Brain microvascular endothelial cell (primary cell): Measurements from ENCODE around the gene ANKRD40.

ENCODE experiments used
- DNase-seq: peaks from one replicate; pipeline ENCODE4 v3.0.0-alpha.2; 2020
- H3K27ac ChIP-seq: fragments of 250-450 bp; sonication (Bioruptor Pico); 2 replicates; pipeline ENCODE4 v1.5.1; 2020; ENCODE audit warnings: mild to moderate bottlenecking, moderate library complexity
- H3K27me3 ChIP-seq: fragments of 250-450 bp; sonication (Bioruptor Pico); replicated peaks from 2 replicates; pipeline ENCODE4 v1.5.1; 2020; ENCODE audit warnings: mild to moderate bottlenecking
- H3K36me3 ChIP-seq: fragments of 250-450 bp; sonication (Bioruptor Pico); replicated peaks from 2 replicates; pipeline ENCODE4 v1.5.1; 2020; ENCODE audit warnings: mild to moderate bottlenecking
- H3K4me3 ChIP-seq: 2 replicates; pipeline ENCODE4 v1.5.1; 2011; ENCODE audit warnings: low read depth, mild to moderate bottlenecking, control low read depth, low read length, moderate library complexity
- in situ Hi-C: cut with HindIII; loops from 2 replicates; pipeline ENCODE4 v1.10.0; 2017; ENCODE audit warnings: low sequenced_read_pairs, low pct_ligation_motif_present
- TF ChIP-seq, protein P1 (sequence below): IDR thresholded peaks from 2 replicates; pipeline ENCODE4 v1.5.1; 2011; ENCODE audit warnings: low read depth, mild to moderate bottlenecking, moderate library complexity, low read length, control low read depth, inconsistent platforms; ENCODE audit errors: missing control alignments

ANKRD40 gene

DNA sequence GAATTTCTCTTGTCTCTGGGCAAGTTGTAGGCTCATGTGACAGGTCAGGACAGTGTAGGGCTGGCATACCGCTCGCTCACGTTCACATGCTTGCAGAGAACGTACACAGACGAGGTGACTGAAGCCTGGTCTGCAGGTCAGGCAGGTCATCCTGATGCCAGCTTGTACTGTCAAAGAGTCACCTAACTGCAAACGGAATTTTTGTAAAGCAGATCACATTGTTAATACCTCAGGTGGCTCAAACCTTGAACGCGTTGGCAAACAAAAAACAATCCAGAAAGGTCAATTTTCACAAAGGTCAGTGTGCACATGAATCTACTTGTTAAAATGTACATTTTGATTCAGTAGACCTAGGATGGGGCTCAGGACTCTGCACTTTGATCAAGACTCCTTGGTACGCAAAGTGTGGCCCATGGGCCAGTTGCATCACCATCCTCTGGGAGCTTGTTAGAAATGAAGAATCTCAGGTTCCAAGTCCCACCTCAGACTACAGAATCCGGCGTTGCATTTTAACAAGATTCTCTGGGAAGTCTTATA, 28.6 kb downstream of the ANKRD40 start:
- Histone ChIP-seq H3K4me3 (no peak overlapping the region), H3K36me3 (no peaks in the 10 kb centered on the region), H3K27me3 (no peaks in the 10 kb centered on the region), H3K27ac (no peak overlapping the region)
- in situ Hi-C loops, result loop anchor here (25.0 kb wide), 1 partner anchor 117 kb away; the partner anchor contains the start of gene CACNA1G
- no peak for DNase-seq
- TF ChIP-seq, protein P1, sequence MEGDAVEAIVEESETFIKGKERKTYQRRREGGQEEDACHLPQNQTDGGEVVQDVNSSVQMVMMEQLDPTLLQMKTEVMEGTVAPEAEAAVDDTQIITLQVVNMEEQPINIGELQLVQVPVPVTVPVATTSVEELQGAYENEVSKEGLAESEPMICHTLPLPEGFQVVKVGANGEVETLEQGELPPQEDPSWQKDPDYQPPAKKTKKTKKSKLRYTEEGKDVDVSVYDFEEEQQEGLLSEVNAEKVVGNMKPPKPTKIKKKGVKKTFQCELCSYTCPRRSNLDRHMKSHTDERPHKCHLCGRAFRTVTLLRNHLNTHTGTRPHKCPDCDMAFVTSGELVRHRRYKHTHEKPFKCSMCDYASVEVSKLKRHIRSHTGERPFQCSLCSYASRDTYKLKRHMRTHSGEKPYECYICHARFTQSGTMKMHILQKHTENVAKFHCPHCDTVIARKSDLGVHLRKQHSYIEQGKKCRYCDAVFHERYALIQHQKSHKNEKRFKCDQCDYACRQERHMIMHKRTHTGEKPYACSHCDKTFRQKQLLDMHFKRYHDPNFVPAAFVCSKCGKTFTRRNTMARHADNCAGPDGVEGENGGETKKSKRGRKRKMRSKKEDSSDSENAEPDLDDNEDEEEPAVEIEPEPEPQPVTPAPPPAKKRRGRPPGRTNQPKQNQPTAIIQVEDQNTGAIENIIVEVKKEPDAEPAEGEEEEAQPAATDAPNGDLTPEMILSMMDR, result no peak

DNA sequence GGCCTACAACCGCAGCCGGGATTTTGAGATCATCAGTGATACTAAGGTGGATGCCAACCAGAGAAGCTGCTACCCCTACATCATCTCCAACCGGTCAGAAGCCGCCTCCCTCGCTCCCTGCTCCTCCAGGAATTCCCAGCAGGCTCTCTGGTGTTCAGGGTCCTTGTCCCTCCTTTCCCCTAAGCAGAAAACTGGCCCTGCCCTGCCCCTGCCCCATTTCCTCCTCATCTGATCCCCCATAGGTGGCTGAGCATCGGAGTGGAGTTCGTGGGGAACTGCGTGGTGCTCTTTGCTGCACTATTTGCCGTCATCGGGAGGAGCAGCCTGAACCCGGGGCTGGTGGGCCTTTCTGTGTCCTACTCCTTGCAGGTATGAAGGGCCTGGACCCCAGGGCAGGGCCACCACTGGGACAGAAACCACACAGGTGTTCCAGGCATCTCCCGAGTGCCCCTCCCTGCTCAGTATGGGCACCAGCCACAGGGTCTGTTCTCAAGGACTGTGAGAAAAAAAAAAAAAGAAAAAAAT, 29.8 kb downstream of the ANKRD40 start:
- no peaks in the 10 kb centered on the region for H3K36me3 ChIP-seq
- in situ Hi-C loops, result loop anchor here (25.0 kb wide), 1 partner anchor 116 kb away; the partner anchor contains the start of gene CACNA1G
- H3K27ac ChIP-seq, result no peak overlapping the region
- DNase-seq, result no peak
- no peaks in the 10 kb centered on the region for H3K27me3 ChIP-seq
- no peak overlapping the region for H3K4me3 ChIP-seq
- TF ChIP-seq, protein P1, result no peak

DNA sequence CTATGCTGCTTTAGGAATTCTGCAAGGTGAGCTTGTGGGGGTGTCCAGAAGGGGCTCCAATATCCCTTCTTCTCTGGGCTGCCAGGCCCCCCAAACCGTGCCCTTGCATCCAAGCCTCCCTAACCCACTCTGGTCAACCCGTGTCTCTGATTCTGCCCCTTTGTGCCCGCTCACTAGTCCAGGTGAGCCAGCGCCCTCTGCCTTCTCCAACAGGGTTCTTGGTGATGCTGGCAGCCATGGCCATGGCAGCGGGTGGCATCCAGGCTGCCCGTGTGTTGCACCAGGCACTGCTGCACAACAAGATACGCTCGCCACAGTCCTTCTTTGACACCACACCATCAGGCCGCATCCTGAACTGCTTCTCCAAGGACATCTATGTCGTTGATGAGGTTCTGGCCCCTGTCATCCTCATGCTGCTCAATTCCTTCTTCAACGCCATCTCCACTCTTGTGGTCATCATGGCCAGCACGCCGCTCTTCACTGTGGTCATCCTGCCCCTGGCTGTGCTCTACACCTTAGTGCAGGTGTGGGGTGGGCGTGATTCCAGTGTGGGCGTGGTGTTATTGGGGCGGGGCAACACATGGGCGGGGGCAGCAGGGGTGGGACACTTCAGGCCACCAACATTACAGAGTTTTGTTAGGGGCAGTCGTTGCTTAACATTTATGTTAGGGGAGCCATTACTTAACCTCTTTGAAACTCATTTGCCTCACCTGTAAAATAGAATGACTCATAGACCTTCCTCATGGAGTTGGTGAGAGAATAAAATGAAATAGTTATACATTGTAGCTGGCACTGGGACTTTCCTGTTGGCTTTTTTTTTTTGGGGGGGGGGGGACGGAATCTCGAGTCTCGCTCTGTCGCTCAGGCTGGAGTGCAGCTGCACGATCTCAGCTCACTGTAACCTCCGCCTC, 31.4 kb downstream of the ANKRD40 start:
- TF ChIP-seq, protein P1, result no peak
- Histone ChIP-seq H3K4me3 (no peak overlapping the region), H3K27me3 (no peaks in the 10 kb centered on the region), H3K27ac (no peak overlapping the region), H3K36me3 (no peaks in the 10 kb centered on the region)
- in situ Hi-C loops, result loop anchor here (25.0 kb wide), 1 partner anchor 114 kb away; the partner anchor contains the start of gene CACNA1G
- no peak for DNase-seq

DNA sequence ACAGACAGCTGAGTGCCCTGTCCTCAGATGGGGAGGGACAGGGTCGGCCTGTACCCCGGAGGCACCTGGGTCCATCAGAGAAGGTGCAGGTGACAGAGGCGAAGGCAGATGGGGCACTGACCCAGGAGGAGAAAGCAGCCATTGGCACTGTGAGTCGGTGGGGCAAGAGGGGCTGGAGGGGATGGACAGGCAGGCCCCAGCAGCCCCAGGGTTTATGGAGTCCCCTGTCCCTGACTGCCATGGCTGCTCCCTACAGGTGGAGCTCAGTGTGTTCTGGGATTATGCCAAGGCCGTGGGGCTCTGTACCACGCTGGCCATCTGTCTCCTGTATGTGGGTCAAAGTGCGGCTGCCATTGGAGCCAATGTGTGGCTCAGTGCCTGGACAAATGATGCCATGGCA, 32.1 kb downstream of the ANKRD40 start:
- Histone ChIP-seq H3K36me3 (no peaks in the 10 kb centered on the region), H3K27me3 (no peaks in the 10 kb centered on the region), H3K27ac (no peak overlapping the region), H3K4me3 (no peak overlapping the region)
- TF ChIP-seq, protein P1, result no peak
- DNase-seq, result no peak
- in situ Hi-C loops, result loop anchor here (25.0 kb wide), 1 partner anchor 113 kb away; the partner anchor contains the start of gene CACNA1G

DNA sequence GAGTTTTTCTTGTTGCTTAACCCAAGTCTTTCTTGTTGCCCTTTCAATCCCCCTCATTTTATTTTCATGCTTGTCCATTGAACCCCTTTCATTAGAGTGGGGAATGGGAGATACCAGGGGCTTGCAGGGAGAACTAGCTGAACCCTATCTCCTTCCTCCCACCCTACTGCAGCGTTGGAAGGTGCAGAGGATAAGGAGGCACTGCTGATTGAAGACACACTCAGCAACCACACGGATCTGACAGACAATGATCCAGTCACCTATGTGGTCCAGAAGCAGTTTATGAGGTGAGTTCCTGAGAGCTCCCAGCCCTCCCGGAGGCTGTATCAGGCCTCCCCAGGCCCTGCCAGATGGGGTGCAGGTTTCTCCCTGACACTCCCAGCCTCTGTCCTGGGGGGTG, 32.5 kb downstream of the ANKRD40 start:
- Histone ChIP-seq H3K36me3 (no peaks in the 10 kb centered on the region), H3K27me3 (no peaks in the 10 kb centered on the region), H3K4me3 (no peak overlapping the region), H3K27ac (no peak overlapping the region)
- no peak for DNase-seq
- in situ Hi-C loops, result loop anchor here (25.0 kb wide), 1 partner anchor 113 kb away; the partner anchor contains the start of gene CACNA1G
- TF ChIP-seq, protein P1, result no peak
